Stimulated activated CD8-positive, alpha-beta memory T cell treated with anti-CD3 and anti-CD28 coated beads, Interleukin-15, amount 100 ng/mL, for 24 hours (primary cell): Measurements from ENCODE around the gene CTDP1.

Experiments used
- DNase-seq: peaks from one replicate; pipeline ENCODE4 v3.0.0-alpha.2; 2020; ENCODE audit warnings: low read depth

Gene CTDP1

DNA sequence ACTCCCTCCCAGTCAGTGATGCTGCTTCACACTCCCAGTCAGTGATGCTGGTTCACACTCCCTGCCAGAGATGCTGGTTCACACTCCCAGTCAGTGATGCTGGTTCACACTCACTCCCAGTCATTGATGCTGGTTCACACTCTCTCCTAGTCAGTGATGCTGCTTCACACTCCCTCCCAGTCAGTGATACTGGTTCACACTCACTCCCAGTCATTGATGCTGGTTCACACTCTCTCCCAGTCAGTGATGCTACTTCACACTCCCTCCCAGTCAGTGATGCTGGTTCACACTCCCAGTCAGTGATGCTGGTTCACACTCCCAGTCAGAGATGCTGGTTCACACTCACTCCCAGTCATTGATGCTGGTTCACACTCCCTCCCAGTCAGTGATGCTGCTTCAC is 83.8 kb downstream of the CTDP1 start:
- no peak for DNase-seq

DNA sequence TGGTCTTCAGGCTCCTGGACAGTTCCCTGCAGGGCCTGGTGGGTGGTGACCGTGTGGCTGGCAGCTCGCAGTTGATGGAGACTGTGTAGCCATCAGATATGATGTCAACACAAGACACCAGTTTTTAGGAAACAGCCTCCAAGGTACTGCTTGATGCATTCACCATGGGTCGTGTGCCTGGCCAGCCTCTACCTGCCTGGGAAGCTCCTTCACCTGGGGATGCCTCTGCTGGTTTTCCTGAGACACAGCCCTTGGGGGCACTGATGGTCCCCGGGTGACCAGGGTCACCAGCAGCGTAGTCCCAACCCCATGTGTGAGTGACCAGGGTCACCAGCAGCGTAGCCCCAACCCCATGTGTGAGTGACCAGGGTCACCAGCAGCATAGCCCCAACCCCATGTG is 84.5 kb downstream of the CTDP1 start:
- DNase-seq: no peak

GRCh38 chr18:79765491-79766245 is 86.1 kb downstream of the CTDP1 start:
- DNase-seq: no peak

DNA sequence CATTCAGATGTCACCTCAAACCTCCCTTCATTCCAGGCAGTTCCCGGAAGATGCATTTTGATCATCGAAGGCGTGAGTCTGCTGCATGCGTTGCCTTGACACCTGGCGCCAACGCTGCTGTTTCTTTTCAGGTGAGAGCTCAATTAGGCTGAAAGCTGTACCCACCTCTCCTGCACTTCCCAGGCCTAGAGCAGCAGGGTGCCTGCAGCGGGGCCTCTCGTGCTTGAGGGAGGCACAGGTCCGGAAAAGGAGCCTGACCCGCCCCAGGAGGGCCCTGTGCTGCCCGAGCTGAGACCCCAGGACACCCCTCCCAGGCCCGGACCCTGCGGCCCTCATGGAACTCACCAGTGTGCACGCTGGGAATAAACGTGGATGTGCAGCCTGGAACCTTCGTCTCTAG is 86.7 kb downstream of the CTDP1 start:
- DNase-seq: no peak

DNA sequence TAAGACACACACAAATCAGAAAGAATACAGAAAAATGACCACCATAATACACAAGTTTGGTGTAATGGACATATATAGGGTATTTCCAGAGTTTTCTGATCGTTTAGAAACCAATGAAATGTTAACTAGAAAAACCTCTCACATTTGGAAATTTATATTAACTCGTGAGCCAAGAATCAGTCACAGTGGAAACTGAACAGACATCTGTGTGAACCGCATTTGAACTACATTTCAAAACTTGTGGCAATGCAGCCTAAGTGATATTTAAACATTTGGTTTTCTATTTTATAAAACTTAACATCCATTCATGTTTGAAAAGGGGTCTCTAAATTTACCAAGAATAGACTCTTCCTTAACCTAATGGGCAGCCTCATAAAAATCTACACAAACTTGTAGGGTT is 89.1 kb downstream of the CTDP1 start:
- DNase-seq: no peak

DNA sequence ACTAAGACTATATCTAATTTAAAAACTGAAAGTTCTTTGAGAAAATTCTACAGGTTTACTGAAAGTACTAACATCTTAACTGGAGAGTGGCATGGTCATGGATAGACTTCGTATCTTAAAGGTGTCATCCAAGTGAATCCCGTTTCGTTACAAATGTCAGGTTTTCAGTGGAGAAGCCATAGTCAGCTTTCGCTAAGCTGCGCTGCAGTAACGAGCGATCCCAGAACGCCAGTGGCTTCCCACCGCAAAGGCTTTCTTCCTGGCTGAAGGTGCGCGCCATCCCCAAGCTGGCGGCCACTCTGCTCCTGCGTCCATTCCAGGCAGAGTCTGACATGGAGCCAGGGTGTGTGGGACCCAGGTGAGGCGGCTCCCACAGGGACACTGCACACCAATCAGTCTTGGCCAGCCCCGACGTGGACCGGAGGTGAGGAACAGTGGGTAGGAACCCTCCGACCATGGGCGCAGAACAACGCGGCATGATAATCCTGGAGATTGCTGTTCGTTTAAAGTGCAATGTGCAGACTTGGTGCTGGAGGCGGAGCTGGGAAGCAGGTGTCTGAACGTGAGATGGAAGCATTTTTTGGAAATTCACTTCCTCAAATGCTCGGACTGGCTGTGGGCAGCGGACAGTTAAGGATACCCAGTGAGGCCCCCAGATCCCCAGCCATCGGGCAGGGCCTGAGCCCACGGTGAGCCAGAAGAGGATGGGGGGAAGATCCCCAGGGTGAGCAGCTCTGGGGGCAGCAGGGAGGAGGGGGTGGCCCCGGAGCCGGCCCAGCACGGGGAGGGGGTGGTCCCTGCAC is 90.3 kb downstream of the CTDP1 start:
- no peak for DNase-seq

DNA sequence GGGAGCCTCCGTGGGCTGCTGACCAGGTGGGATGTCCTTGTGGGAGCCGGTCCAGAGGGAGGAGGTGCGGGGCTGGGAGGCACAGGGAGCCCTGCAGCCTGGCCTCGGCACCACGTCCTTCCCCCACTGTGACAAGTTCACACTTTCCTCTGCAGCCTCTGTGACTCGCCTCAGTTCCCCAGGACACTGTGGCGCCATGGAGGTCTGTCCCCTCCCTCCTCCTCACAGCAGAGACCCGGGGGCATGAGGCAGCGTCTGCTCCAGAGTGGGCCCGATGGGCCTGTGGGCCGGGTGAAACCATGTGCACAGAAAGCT is 90.9 kb downstream of the CTDP1 start:
- DNase-seq: no peak

DNA sequence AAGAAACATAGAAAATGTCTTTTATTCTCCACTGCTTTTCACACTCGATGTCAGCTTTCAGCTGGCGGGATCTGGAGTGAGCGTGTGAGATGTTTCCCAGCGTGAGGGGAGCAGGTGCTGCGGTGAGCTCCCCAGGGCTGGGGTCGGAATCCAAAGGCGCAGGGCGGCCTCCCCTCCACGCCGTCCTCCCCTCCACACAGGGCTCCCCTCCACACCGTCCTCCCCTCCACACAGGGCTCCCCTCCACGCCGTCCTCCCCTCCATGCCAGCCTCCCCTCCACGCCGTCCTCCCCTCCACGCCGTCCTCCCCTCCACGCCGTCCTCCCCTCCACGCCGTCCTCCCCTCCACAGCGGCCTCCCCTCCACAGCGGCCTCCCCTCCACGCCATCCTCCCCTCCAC is 91.2 kb downstream of the CTDP1 start:
- DNase-seq: no peak

DNA sequence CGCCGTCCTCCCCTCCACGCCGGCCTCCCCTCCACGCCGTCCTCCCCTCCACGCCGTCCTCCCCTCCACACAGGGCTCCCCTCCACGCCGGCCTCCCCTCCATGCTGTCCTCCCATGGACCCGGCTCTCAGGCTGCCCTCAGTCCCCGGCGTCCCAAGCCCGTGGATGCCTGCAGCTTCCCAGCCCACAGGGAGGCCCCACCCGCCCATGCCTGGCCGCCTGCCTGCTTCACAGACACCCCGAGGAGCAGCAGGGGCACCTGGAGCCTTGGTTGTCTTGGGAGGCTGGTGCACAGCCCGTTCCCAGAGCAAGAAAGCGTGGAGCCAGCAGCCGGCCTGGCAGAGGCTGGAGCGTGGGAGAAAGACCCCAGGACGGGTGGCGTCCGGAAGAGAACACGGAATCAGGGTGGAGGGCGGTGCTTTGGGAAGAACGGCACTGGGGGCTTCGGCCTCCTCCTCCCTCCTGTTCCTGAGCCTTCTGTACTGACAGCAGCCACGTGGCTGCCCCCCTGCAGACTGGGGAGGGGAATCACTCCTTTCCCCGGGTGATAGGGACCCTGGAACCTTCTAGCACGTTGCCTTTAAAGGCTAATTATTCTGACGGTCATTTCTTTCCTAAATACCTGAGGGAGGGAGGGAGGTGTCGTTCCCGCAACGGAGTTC is 92.0 kb downstream of the CTDP1 start:
- DNase-seq: no peak

- DNase-seq: no peak
These were observed 92.7 kb downstream of the CTDP1 start for GRCh38 chr18:79772108-79772864.

- DNase-seq: no peak
These were observed 93.5 kb downstream of the CTDP1 start for GRCh38 chr18:79772865-79773696.

GRCh38 chr18:79774111-79774510 is 94.5 kb downstream of the CTDP1 start:
- no peak for DNase-seq

DNA sequence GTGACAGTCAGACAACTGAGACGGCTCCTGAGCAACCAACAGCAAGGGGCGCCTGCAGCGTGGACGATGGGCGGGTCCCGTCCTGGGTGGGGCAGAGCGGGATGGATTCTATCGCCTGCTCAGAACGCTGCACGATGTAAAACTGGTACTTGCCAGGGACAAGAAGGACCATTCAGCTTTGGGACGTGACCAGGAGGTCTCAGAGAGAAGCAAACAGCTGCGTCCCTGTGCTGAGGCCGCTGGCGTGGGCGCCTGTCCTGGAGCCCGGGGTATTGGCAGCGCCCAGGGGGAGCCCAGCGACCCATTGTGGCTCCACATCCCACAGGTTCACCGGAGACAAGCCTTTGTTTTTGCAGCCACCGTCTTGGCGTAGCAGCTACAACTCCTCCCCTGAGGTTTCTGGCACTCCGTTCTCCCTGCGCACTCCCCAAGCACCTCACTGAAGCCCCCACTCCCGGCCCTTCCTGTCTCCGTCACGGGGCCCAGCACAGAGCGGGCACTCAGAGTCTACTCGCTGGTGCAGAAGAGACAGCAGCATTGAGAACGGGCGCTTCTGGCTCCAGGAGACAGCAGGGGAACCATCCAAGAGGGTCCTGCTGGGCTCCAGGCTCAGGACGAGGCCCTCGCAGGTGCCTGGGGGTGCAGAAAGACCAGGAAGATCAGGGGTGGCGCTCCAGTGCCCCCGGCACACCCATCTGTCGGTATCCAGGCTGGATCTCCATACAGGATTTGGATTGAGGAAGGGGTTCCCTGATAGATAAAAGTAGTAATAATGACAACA is 96.0 kb downstream of the CTDP1 start:
- no peak for DNase-seq

GRCh38 chr18:79776674-79777073 is 97.1 kb downstream of the CTDP1 start:
- no peak for DNase-seq

DNA sequence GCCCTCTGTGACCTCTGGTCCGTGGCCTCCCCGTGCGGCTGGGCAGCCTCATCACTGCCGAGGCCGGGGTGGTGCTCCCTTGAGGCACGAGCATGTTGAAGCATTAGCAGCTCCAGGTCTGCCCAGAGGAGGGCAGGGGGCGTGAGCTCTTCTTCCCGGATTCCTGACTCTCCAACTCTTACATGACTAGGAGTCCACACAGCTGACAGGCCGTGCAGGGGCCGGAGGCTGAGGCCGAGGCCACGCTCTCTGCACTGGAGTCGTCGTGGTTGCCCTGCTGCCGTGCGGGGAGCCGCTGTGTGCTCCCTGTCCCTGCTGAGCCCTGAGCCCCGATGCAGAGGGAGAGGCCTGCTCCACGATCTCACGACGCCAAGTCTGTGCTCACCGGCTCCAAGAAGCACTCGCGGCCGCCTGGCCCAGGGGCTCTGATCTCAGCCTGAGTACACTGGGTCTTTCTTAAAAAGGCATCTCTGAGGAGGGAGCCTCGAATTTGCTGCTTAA is 98.7 kb downstream of the CTDP1 start:
- DNase-seq: no peak

DNA sequence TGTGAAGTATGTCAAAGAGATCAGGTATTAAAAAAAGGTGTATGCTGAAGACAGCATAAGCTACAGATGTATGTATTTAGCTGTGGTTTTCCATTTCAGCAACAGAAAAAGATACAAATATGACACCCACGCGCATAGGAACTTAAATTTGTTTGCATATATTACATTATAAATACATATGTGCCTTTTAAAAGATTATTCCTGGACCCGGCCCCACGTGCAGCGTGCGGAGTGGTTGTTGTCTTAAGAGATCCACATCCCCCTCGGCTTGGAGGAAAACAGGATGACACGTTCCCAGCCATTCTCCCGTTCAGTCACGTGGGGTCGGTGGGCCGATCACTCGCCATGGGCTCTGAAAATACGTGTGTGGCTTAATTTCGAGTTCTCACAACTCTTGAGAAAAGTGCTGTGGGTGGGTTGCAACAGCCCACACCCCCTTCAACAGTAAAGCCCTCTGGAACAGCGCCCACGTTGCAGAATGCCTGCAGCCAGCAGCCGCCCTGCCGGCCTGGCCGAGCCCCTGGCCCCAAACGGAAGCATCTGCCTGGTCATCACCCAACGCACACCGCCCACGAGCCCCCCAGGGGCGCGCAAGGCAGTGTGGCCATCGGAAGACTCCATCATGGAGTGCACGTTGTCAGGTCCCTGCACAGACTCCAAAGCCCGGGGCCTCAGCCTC is 99.6 kb downstream of the CTDP1 start:
- no peak for DNase-seq

DNA sequence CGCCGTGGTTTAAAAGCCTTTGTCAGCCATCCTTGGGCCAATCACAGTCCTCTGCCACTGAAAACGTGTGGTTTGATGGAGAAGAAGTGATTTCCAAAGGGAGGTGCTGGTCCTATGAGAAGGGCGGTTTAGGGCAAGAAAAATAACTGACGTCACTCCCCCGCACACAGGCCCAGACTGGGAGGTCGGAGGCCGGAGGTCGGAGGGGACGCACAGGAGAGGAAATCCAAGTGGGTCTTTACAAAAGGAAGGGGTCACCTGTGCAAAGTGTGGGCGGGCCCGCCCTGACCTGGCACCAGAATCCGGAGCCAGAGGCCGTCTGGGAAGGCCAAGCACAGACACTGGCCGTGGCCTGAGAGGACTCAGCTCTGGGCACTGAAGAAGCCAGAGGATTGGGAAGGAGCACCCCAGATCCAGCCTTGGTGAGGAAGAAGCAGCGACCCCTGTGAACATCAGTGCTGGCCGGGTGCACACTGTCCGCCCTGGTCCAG is 100.1 kb downstream of the CTDP1 start:
- DNase-seq: no peak

DNA sequence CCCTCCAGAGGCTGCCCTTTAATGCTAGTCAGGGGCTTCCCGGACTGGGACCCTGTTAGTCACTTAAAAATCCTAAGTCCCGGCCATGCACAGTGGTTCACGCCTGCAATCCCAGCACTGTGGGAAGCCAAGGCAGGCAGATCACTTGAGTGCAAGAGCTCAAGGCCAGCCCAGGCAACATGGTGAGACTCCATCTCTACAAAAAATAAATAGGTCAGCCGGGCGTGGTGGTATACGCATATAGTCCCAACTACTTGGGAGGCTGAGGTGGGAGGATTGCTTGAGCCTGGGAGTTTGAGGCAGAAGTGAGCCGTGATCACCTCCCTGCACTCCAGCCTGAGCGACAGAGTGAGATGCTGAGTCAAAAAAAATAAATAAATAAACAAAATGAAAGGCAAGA is 100.9 kb downstream of the CTDP1 start:
- DNase-seq: no peak

- no peak for DNase-seq
These were observed 101.8 kb downstream of the CTDP1 start for GRCh38 chr18:79781331-79781941.
